Epithelial cell of esophagus (primary cell): Measurements from ENCODE around the gene ADAM23.

Experiments used
- DNase-seq: peaks from one replicate; pipeline ENCODE4 v3.0.0; 2010; ENCODE audit warnings: low read depth
- H3K4me3 ChIP-seq: 2 replicates; pipeline ENCODE4 v1.5.1; 2011; ENCODE audit warnings: mild to moderate bottlenecking, low read length, control low read depth
- TF ChIP-seq, protein P1 (sequence below): IDR thresholded peaks from 2 replicates; pipeline ENCODE4 v1.5.1; 2011; ENCODE audit warnings: low read depth, mild to moderate bottlenecking, low read length, control low read depth, inconsistent platforms; ENCODE audit not compliant: insufficient read depth; ENCODE audit errors: missing control alignments

Gene ADAM23

DNA sequence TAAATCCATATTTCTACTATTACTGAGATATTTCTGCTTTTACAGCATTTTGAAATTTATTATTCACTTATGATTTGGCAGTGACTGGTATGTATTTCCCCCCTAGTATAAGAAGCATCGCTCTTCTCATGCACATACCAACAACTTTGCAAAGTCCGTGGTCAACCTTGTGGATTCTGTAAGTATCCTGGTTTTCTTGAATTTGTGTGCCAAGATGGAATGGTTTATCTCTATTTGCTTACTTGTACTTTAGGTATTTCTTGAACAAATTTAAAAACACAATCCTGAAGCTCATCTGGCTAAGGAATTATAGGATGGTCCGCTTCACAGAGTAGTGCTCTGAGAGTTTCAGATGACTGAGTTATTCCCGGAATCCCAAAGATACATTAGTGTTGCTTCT is 114.0 kb downstream of the ADAM23 start:
- no peak for DNase-seq
- no peak overlapping the region for H3K4me3 ChIP-seq
- TF ChIP-seq, protein P1, sequence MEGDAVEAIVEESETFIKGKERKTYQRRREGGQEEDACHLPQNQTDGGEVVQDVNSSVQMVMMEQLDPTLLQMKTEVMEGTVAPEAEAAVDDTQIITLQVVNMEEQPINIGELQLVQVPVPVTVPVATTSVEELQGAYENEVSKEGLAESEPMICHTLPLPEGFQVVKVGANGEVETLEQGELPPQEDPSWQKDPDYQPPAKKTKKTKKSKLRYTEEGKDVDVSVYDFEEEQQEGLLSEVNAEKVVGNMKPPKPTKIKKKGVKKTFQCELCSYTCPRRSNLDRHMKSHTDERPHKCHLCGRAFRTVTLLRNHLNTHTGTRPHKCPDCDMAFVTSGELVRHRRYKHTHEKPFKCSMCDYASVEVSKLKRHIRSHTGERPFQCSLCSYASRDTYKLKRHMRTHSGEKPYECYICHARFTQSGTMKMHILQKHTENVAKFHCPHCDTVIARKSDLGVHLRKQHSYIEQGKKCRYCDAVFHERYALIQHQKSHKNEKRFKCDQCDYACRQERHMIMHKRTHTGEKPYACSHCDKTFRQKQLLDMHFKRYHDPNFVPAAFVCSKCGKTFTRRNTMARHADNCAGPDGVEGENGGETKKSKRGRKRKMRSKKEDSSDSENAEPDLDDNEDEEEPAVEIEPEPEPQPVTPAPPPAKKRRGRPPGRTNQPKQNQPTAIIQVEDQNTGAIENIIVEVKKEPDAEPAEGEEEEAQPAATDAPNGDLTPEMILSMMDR = no peak

DNA sequence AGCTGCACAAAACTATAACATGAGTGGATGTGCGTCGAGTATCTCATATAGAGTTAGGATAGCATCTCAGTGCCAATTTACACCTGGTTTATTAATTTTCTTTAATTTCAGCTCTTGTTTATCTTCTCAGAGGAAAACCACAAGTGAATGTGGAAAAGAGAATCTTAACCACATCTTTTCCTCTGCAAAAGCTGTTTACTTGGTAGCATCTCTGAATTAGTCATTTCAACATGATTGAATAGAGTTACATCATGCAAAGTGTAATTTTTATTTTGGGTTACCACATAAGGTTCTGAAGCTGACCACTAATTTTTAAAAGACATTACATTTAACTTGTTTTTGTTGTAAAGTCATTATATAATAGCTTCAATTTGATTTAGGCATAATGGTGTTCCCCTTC is 115.2 kb downstream of the ADAM23 start:
- TF ChIP-seq, protein P1 = no peak
- no peak for DNase-seq

DNA sequence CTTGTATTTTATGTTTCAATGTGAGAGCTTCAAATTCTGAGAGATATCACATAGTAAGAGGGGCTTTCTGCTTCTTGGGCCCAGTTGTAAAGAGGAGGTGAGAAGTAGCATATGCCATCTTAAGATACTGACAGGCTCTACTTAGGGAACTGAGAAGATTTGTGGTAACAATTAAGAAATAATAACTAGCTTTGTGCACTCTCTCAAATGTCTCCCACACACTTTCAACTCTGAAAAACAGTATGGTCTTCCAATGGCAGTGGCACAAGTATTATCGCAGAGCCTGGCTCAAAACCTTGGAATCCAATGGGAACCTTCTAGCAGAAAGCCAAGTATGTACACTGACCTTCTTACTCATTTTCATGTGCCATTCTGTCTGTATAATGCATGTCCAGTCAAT is 118.6 kb downstream of the ADAM23 start:
- no peak for DNase-seq
- TF ChIP-seq, protein P1 = no peak
- H3K4me3 ChIP-seq = no peak overlapping the region

More for the DNA sequence above, 115.2 kb downstream of the ADAM23 start:
- no peak overlapping the region for H3K4me3 ChIP-seq

DNA sequence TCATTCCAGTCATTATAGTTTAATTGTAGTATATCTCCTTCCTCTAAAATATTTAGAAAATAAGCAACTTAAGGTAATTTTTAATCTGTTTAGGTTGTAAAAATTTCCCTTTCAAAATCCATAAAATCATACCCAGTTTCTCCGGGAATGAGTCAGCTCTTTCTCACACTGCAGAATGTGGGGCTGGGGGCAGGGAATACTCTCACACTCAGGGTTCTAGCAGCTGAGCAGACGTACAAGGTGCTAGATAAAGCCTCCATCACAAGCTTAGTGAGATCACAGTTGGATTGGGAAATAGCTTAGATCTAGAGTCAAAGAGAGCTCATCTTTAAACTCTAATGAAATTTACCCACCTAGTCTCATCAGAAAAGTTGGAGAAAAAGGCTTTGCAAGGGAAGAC is 119.0 kb downstream of the ADAM23 start:
- TF ChIP-seq, protein P1 = no peak
- no peak for DNase-seq
- H3K4me3 ChIP-seq = no peak overlapping the region

DNA sequence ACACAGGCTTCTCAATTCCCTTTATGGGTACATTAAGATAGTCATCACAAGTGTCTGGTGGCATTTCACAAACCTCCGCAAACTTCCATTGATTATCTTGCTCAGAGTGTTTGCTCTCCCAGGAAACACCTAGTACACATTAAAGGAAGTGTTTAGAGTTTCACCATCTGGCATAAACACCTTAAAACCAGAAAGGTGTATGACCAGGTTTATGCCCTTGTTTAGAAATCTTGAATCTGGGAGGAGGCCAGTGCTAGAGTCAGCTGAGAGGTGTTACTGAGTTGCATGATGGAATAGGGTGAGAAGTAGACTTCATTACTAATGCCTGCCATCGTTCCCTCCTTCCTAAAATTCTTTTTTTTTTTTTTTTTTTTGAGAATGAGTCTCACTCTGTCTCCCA is 120.0 kb downstream of the ADAM23 start:
- DNase-seq = no peak
- no peak overlapping the region for H3K4me3 ChIP-seq
- TF ChIP-seq, protein P1 = no peak

DNA sequence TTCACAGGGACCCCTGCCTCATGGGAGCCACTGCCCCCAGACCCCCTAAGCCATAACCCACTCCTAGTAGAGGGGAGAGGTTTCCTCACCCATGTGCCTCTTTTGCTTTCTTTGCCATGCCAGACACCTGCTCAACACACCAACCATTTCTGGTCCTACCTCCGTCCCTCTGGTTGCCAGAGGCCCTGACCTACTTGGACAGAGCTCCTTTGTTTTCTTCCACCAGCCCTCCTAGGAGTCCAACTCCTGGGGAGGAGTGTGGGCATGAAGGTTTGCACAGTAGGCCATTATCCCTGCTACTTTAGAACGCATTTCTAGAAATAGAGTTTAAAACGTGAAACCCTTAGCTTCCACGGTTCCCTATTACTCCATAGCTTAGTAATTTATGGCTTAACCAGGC is 122.3 kb downstream of the ADAM23 start:
- DNase-seq = no peak
- TF ChIP-seq, protein P1 = no peak
- H3K4me3 ChIP-seq = no peak overlapping the region

DNA sequence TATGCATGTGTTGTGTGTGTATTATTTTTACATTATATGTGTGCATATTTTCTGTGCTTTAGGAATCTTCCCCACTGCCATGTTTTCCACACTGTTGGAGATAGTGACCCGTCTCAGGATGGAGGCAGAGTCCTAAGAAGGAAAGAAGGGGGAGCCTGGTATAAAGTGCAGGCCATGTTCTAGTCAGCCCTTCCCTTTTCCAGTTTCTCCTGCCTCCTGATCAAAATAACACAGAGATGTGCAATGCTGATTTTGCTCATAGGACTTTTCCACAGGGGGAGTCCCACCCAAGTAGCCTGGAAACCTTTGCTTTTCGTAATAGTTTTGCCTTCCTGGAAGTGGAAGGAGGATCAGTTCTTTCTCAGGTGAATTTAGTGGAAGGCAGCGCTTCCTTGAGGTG is 126.1 kb downstream of the ADAM23 start:
- TF ChIP-seq, protein P1 = no peak
- no peak for DNase-seq
- H3K4me3 ChIP-seq = no peak overlapping the region
